SW 1271 (cell line): ENCODE measurements around the gene ARL4D.
"Not testable (repeated sequence)": the region's sequence is repeated elsewhere in the genome, so short reads cannot be mapped to it uniquely, and the experiment has no call there.

ENCODE experiments used
- DNase-seq, 2 experiments: peaks; one replicate each; lab custom pipeline; 2025; lab: John Stamatoyannopoulos, UW

Gene ARL4D

DNA sequence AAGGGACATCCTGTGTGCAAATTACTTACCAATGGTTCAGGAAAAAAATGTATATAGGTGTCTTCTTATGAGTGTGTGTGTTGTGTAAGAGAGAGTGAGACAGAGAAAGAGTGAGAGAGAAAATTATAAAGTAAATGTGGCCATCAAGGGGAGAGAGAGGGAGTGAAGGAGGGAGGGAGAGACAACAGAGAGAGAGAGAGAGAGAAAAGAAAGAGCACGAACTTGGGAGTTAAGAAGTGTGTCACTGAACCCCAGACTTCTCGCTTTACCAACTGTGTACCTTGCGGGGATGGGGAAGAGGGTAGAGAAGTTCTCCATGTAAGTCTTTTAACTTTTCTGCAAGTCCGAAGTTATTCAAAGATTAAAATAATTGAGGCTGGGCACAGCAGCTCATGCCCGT, 28.8 kb upstream of the ARL4D start:
- no peak for DNase-seq

DNA sequence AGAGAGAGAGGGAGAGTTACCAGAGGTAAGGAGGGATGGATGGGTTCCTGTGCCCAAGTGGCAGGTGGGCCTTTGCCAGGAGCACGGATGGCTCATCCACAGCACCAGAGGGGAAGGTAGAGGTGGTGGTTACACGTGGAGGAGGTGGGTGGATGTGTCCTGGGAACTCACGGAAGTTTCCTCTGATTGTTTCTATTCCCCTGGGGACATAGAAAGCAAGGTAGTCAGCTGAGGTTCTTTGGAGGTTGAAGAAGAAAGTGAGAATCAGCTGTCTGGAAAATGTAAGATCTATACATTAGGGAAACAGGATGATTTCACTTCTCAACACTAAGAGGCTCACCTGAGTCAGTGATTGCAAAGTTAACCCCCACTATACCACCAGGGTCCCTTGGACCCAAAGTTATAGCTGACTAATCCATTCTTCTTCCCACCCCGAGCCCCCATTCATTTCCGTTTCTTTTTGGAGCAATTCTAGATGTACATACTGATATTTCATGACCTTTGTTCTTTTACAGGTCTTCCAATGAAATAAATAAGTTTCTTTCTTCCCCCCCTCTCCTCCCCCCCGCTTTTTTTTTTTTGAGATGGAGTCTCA, 27.5 kb upstream of the ARL4D start:
- DNase-seq, result no peak

GRCh38 chr17:43372273-43372911, 26.4 kb upstream of the ARL4D start:
- DNase-seq, result no peak

DNA sequence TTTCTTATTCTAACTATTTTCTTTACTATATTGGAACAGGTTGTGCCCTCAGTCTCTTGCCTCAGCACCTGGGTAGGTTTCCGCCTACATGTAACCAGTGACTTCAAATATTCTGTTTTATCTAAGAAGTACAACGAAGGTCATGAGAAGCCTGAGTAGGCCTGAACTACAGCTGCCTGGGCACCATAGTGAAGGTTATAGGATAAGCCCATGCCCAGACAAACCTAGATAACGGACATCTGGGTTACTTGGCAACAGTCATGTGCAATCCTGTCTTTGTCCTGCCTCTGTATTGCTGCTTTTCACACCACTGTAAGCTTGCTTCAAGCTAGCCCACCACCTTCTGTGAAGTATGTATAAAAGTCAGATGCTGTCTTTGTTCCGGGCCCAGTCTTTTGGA, 25.4 kb upstream of the ARL4D start:
- no peak for DNase-seq

- not testable (repeated sequence) for DNase-seq
Observed at GRCh38 chr17:43375915-43376314, 22.9 kb upstream of the ARL4D start.

DNA sequence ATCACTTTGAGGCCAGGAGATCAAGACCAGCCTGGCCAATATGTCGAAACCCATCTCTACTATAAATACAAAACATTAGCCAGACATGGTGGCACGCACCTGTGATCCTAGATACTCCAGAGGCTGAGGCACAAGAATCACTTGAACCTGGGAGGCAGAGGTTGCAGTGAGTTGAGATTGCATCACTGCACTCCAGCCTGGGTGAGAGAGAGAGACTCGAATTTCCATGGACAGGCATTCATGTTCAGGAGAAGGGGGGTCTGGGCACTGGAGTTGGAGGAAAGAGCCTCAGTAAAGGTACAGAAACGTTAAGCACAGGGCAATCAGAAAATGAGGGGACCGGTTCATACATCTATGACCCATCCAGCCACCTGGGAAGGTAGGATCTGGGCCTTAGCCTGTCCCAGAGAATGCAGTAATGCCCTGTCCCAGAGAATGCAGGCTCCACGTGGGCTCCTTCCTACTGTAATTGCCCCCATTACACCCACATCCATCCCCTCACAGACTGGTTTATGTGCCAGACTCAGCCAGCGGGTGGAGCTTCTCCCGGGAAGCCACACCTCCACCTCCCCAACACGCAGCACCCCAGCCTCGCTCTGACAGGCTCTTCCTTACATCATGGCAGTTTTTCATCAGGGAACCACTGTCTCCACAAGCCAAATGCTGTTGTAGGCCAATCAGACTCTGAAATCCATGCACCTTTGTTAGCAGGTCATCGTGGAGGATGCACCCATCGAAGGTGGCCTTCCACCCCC, 21.6 kb upstream of the ARL4D start:
- DNase-seq, result no peak

GRCh38 chr17:43378766-43379165, 20.0 kb upstream of the ARL4D start:
- no peak for DNase-seq

DNA sequence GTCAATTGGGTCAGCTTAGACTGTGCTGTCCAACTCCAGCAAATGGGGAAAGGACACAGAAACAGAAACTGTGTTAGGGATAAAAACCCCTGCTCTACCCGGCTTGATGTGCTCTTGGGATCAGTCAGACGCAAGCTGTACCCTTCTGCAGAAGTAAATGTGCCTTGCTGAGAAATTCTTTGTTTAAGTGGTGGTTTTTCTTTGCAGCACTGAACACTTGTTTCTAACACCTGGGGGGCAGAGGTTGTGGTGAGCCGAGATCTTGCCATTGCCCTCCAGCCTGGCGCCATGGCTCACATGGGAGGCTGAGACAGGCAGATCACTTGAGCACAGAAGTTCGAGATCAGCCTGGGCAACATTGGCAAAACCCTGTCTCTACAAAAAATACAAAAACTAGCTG, 18.5 kb upstream of the ARL4D start:
- DNase-seq, result no peak

DNA sequence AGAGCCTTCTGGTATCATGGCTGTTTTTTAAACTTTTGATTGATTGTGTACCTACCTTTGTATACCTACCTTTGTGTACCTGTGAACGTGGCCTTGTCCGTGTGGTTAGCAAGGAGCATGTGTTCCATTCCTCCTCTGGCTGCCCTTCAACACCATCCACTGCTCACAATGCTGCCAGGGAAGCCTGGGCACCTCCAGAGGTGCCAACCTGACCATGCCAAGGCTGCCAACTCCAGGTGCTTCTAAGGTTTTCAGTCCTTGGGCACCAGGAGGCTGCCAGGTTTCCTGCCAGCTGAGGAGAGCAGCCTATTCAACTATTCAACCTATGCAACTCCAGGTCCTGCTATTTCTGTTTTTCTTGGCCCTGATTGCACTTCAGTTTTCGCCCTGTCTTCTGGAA, 17.6 kb upstream of the ARL4D start:
- no peak for DNase-seq

- no peak for DNase-seq
Observed at GRCh38 chr17:43381621-43382020, 17.2 kb upstream of the ARL4D start.

DNA sequence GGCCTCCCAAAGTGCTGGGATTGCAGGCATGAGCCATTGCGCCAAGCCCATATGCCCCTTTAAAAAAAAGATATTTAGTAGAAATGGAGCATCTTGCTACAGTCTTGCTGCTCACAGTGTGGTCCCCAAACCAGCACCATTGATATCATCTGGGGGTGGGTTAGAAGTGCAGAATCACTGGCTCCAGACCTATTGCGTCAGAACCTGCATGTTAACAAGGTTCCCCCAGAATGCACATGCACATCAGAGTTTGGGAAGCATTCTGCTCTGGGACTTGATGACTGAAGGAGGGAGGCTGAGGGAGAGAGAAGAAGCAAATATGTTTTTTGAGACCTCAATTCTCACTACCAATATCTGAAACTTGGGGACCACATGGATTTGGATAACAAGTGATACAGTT, 16.0 kb upstream of the ARL4D start:
- DNase-seq, result no peak

DNA sequence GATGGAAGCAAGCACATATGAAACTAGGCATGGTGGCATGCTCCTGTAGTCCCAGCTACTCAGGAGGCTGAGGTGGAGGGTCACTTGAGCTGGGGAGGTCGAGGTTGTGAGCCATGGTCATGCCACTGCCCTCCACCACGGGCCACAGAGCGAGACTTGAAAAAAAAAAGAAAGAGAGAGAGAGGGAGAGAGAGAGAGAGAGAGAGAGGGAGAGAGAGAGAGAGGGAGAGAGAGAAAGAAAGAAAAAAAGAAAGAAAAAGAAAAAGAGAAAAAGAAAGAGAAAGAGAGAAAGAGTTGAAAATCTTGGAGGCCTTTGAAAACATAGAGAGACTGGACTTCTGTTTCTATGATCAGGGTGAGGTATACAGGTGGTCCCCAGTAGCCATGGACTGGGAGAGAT, 15.4 kb upstream of the ARL4D start:
- DNase-seq, result no peak

- DNase-seq, result no peak
Observed at GRCh38 chr17:43383826-43384475, 14.8 kb upstream of the ARL4D start.

DNA sequence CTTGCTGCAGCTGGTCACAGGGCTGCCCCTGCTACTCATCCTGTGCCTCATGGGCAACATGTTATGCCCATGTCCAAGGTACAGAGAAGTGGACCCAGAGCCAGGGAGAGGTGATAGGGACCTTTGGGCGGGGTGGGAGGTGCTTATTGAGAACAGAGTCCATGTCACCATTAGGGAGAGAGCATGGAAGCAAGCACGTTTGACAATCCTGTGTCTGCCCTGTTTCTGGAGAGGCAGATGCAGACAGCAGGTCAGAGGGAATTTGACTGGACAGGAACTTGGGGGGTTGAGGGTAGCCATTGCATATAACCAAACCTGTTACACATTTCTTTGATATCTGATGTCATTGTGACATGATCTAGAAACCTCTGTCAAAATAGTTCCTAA, 14.3 kb upstream of the ARL4D start:
- DNase-seq, result no peak

GRCh38 chr17:43385046-43385831, 13.6 kb upstream of the ARL4D start:
- no peak for DNase-seq

DNA sequence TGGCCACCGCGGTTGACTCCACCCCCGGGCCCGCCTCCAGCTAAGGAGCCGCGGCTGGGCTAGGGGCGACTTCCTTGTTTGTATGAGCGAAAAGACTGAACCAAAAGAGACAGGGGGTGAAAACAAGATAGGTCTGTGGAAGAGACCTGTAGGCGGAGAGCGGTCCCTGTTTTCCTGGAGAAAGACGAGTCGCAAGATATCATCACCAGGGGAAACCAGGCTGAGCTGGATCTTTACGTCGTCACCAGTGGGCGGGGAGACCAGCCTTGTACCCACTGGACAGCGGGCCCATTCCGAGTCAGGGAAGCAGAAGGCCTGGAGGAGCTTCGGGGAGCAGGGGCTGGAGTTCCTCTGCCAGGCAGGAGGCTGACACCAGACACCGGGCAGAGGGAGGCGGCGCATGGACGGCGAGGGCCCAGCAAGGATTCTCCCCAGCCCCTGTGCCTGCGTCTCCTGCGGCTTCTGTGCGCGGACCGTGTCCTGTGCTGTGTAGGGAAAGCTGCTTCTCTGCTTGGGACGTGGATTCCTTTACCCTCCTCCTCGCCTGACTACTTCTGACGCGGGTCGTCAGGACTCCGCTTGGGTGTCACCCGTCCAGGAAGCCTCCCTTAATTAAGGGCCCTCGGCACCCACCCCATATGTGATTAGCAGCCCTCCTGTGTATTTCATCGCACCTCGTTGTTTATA, 10.3 kb upstream of the ARL4D start:
- DNase-seq, result peak; percentile 58 to 92

GRCh38 chr17:43389046-43389947, 9.5 kb upstream of the ARL4D start:
- peak; percentile 59 to 88 for DNase-seq

DNA sequence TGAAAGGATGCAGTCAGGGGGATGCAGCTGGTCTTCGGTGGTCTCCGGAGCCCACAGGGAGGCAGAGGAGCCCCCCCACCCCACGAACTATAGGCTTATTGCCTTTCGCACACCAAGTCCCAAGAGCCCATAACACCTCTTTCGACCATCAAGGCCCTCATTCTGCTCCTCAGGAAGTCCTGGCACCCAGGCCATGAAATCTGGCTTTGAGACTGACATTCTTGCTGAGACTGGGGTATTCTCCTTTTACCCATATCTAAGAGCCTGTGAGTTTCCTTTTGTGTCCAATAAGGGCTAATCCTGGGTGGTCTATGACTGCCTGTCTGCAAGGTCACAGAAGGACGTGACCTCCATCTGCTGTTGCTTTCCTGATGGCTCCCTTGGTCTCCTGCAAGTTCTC, 6.4 kb upstream of the ARL4D start:
- DNase-seq, result no peak

GRCh38 chr17:43393944-43394482, 4.8 kb upstream of the ARL4D start:
- DNase-seq, result peak; percentile 37 to 78

GRCh38 chr17:43394696-43395095, 4.1 kb upstream of the ARL4D start:
- DNase-seq, result not testable (repeated sequence)
